Measurements from ENCODE around the gene LPCAT3.

Gene LPCAT3

GRCh38 chr12:7001921-7002591 lies 16.2 kb downstream of the LPCAT3 start:
- in situ Hi-C loops (cut with MboI; ENCODE audit: low sequenced_read_pairs), result no loop called here

DNA sequence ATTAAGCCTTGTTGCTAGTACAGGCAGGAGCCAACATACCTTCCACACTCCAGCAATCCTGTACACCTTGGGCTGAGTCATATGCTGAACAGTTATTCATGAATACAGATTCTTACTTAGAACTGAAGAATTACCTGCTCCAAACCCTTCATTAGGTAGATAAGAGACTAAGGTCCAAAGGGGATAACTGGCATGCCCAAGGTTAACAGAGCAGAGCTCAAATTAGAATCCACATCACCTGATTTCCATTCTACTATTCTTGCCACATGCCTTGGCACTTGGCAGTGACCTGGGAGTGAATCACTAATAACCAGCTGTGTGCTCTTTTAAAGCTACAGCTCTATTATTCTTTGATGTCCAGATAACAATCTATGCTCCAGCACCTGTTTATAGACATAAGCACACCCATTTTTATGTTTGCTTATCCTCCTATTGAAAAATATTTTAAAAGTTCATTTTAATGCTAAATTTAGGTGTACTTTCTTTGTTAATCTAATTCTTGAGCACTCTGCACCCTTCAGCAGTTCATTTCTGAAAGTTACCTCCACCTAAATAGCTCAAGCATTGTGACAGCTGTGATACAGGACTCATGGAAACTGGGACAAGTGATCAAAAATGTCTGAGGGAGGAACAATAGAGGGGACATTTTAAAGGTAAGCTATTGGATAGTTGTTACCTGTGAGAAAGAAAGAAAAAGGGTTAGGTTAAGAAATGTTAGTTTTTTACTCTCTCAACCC lies 19.4 kb downstream of the LPCAT3 start:
- in situ Hi-C loops (cut with MboI; ENCODE audit: low sequenced_read_pairs), result no loop called here

DNA sequence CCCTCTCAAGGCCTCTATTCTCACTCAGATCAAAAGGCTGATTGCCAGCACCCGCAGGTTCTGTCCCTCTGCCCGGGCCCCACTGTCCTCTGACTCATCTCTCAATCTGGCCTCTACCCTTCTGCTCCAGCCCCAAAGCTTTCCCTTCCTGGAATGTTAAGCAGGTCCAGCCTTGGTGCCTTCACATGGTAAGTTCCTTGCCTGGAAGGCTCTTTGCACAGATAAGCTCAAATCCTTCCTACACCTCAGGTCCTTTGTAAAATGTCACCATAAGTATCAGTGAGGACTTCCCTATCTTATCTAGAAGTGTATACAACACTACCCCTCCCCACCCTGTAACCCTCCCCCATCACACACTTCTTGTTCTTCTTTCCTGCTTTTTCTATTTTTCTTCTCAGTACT lies 22.2 kb downstream of the LPCAT3 start:
- in situ Hi-C loops (cut with MboI; ENCODE audit: low sequenced_read_pairs), result no loop called here

GRCh38 chr12:6987956-6988553 lies 30.2 kb downstream of the LPCAT3 start:
- in situ Hi-C loops (cut with MboI; ENCODE audit: low sequenced_read_pairs), result no loop called here

DNA sequence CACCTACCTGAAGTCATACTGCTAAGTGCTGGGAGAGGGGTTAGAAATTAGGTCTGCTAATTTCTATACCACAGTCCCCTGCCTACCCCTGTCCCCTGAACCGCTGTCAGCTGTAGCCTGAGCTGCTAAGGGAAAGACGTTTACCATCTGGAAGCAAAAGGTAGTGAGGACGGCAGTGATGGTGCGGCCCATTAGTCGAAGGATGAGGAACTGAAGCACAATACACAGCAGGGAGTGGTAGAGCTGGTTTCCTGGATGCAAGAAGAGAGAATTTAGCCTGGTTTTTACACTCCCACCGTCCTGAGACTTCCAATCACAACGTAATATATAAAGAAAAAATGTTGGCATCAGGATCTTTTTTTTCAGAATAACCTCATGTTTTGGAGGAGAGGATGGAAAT lies 35.7 kb downstream of the LPCAT3 start:
- in situ Hi-C loops (cut with MboI; ENCODE audit: low sequenced_read_pairs), result no loop called here

- in situ Hi-C loops (cut with MboI; ENCODE audit: low sequenced_read_pairs), result no loop called here
Measured at GRCh38 chr12:6981152-6982052, 36.9 kb downstream of the LPCAT3 start.

GRCh38 chr12:6980740-6981139 lies 37.5 kb downstream of the LPCAT3 start:
- in situ Hi-C loops (cut with MboI; ENCODE audit: low sequenced_read_pairs), result no loop called here

GRCh38 chr12:6980075-6980474 lies 38.2 kb downstream of the LPCAT3 start:
- in situ Hi-C loops (cut with MboI; ENCODE audit: low sequenced_read_pairs), result no loop called here

- in situ Hi-C loops (cut with MboI; ENCODE audit: low sequenced_read_pairs), result no loop called here
Measured at GRCh38 chr12:6979453-6979852, 38.8 kb downstream of the LPCAT3 start.

GRCh38 chr12:6979021-6979420 lies 39.3 kb downstream of the LPCAT3 start:
- in situ Hi-C loops (cut with MboI; ENCODE audit: low sequenced_read_pairs), result no loop called here

DNA sequence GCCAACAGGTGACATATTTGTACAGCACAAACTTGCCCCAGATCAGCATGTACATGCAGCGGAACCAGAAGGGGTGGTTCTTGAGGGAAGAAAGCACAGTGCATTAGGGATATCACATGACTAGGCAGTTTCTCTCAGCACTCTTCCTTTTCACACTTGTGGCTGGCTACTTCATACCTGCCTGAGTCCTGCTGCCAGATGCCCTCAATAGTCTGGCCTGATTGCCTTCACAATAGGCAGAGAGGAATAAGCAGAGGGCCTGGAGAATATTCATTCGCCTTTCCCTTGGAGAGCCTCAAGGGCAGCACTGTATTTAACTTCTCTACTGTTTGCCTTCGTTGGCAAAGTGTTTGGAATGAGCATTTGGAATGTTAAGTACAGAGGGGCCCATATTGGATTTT lies 39.7 kb downstream of the LPCAT3 start:
- in situ Hi-C loops (cut with MboI; ENCODE audit: low sequenced_read_pairs), result no loop called here

- in situ Hi-C loops (cut with MboI; ENCODE audit: low sequenced_read_pairs), result no loop called here
Measured at GRCh38 chr12:6978188-6978587, 40.1 kb downstream of the LPCAT3 start.

GRCh38 chr12:6977653-6978052 lies 40.6 kb downstream of the LPCAT3 start:
- in situ Hi-C loops (cut with MboI; ENCODE audit: low sequenced_read_pairs), result no loop called here

DNA sequence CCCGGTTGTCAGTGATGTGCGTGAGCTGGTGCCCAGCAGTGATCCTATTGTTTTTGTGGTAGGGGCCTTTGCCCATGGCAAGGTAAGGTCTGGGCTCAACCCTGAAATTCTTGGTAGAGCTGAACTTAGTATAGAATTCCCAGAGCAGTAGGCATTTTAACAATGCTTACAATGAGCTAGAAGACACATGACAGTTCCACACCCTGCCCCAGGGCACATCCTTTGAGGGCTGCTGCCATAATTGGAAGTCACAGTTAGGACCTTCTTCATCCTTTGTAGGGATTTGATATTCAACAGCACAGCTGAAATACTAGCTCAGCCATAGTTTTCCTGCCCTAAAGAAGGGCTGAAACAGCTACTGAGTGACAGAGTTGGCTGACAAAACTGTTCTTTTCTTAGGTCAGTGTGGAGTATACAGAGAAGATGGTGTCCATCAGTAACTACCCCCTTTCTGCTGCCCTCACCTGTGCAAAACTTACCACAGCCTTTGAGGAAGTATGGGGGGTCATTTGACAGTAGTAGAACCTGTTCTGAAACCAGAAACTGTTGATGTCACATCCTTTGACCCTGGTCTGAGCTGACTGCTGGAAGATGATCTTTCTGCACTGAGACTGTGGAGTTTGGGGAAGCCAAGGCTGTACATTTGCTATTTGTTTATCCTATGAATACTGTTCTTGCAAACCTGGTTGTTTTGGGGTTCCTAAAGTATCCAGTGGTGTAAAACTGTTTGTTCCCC lies 42.8 kb downstream of the LPCAT3 start:
- in situ Hi-C loops (cut with MboI; ENCODE audit: low sequenced_read_pairs), result no loop called here

GRCh38 chr12:6974180-6974579 lies 44.1 kb downstream of the LPCAT3 start:
- in situ Hi-C loops (cut with MboI; ENCODE audit: low sequenced_read_pairs), result no loop called here

DNA sequence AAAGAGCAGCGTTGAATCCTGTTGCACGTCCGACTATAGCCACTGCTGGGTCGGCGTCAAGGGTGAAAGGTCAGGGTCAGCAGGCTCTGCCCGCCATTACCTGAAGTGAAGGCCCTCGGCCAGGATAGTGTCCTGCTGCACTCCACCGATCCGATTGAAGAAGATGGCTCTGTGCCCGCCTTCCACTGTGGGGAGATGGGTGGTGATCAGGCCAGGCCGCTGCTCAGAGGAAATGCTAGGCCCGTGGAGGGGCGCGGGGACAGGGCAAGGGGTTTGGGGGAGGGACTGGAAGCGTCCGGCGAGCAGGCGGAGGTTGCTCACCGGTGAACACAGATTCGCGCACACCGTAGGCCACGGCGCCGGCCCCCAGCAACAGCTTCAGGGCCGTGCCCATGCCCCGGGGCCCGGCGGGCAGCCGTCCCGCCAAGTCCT lies 48.2 kb downstream of the LPCAT3 start:
- in situ Hi-C loops (cut with MboI; ENCODE audit: low sequenced_read_pairs), result no loop called here

DNA sequence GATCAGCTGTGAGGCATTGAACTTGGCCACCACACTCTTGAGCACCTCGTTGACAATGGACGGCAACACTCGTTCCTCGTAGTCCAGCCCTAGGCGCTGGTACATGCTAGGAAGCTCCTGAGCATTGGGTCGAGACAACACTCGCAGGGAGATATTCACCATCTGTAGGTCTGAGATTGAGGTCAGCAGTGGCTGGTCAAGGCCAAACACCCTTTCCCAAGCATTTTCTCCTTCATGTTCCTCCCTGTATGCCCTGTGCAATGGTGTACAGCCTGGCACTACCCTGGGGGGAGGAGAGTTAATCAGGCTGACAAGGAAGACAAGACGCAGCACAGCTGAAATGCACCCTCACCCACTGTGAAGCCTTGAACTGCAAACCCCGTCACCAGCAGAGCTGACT lies 49.9 kb downstream of the LPCAT3 start:
- in situ Hi-C loops (cut with MboI; ENCODE audit: low sequenced_read_pairs), result no loop called here

- in situ Hi-C loops (cut with MboI; ENCODE audit: low sequenced_read_pairs), result no loop called here
Measured at GRCh38 chr12:6967651-6968100, 50.6 kb downstream of the LPCAT3 start.

GRCh38 chr12:6966351-6966750 lies 51.9 kb downstream of the LPCAT3 start:
- in situ Hi-C loops (cut with MboI; ENCODE audit: low sequenced_read_pairs), result no loop called here

DNA sequence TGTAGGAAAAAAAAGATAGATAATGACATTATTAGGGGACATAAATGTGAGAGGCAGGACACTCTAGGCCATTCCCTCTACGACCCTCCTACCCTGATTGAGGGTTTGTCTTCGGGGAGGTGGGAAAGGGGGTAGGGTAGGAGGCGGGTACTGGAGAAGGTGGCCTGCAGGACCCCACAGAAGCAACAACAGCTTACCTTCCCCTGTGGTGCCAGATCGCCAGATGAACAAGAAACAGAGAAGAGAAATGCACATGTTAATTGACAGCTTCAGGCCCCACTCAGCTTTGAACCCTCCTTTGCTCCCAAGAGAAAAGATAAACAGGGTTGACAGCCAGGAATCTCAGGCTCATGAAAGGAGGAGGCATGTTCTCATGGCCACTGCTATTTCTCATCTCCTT lies 52.6 kb downstream of the LPCAT3 start:
- in situ Hi-C loops (cut with MboI; ENCODE audit: low sequenced_read_pairs), result no loop called here
